MM.1S (cell line): ENCODE measurements around the gene FGF11.

Experiments
- EZH2 ChIP-seq: fragments of 300-600 bp; sonication (generic); optimal IDR thresholded peaks from 2 replicates; pipeline ENCODE3; 2017; ENCODE audit warnings: low read depth, mild to moderate bottlenecking, antibody characterized with exemption, low read length, mixed read lengths
- EZH2phosphoT487 ChIP-seq: fragments of 300-600 bp; sonication (generic); IDR thresholded peaks from 2 replicates; pipeline ENCODE4 v1.6.1; 2018; ENCODE audit warnings: antibody characterized with exemption, low read length
- TF ChIP-seq, protein P1 (sequence below): fragments of 300-600 bp; sonication (generic); IDR thresholded peaks from 2 replicates; pipeline ENCODE4 v1.5.1; 2016; ENCODE audit warnings: antibody characterized with exemption, low read length, mixed read lengths

DNA sequence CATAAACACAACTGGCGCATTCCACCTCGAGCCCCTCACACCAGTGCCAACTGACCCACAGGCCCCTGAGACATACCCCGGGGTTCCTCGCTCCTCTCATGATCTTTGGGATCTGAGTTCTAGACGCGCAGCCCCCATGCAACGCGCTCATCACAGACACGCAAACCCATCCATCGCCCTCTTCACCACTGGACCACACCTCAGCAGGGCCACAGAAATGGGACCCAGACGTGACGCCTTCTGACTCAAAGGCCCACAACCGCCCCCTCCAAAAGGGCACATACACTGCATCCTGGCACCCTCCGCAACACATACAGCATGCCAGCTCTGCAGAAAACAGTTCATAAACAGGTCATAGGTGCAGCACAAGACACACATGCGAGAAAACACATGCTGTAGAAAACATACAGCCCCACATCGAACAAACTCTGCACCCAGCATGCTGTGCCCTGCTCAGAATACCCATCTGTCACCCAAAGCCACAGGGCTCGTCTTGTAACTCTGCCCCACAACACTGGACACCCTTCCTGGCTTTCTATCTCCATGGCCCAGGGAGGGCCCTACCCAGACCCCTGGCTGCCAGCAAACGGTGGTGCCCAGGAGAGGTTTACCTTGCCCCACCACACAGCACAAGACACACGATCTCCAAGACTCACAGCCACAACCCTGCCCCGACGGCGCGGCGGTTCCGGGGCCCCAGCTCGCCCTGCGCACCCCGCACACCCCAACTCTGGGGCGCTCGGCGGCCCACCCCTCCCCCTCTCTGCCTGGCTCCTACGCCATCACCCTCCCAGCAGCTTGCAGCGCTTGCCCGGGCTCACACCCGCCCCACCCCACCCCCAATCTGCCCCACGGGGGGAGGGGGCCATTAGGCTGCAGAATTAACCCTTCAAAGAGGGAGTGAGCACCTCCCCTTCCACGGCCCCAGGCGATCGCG, 39.2 kb downstream of the FGF11 start:
- TF ChIP-seq, protein P1, sequence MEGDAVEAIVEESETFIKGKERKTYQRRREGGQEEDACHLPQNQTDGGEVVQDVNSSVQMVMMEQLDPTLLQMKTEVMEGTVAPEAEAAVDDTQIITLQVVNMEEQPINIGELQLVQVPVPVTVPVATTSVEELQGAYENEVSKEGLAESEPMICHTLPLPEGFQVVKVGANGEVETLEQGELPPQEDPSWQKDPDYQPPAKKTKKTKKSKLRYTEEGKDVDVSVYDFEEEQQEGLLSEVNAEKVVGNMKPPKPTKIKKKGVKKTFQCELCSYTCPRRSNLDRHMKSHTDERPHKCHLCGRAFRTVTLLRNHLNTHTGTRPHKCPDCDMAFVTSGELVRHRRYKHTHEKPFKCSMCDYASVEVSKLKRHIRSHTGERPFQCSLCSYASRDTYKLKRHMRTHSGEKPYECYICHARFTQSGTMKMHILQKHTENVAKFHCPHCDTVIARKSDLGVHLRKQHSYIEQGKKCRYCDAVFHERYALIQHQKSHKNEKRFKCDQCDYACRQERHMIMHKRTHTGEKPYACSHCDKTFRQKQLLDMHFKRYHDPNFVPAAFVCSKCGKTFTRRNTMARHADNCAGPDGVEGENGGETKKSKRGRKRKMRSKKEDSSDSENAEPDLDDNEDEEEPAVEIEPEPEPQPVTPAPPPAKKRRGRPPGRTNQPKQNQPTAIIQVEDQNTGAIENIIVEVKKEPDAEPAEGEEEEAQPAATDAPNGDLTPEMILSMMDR = no peak
- TF ChIP-seq EZH2phosphoT487 = no peak
- no peak for TF ChIP-seq EZH2
